Neural progenitor cell (in vitro differentiated cells): Measurements from ENCODE around the gene ALS2CL. TPM values are rescaled to one million over a fixed set of nuclear protein-coding genes. Genes with fewer than 3 reads are reported as not detected.

ENCODE experiments used
- DNase-seq: peaks from one replicate; pipeline ENCODE4 v3.0.0-alpha.2; 2016; ENCODE audit warnings: low spot score
- H2AFZ ChIP-seq: fragments of 200-600 bp; sonication (generic); replicated peaks from 2 replicates; pipeline ENCODE4 v1.6.1; 2016; ENCODE audit warnings: antibody characterized with exemption
- H3F3A ChIP-seq: fragments of 200-600 bp; sonication (generic); 2 replicates; pipeline ENCODE4 v1.6.1; 2016; ENCODE audit warnings: antibody characterized with exemption, low read depth
- H3K27ac ChIP-seq: fragments of 200-600 bp; sonication (generic); 2 replicates; pipeline ENCODE4 v1.5.1; 2016; ENCODE audit warnings: mild to moderate bottlenecking
- H3K27me3 ChIP-seq: fragments of 200-600 bp; sonication (generic); 2 replicates; pipeline ENCODE4 v1.6.1; 2016; ENCODE audit warnings: mild to moderate bottlenecking, moderate library complexity
- H3K36me3 ChIP-seq: fragments of 200-600 bp; sonication (generic); 2 replicates; pipeline ENCODE4 v1.5.1; 2016
- H3K4me1 ChIP-seq: fragments of 200-600 bp; sonication (generic); 2 replicates; pipeline ENCODE4 v1.6.1; 2016; ENCODE audit warnings: mixed run types
- H3K4me2 ChIP-seq: fragments of 200-600 bp; sonication (generic); 2 replicates; pipeline ENCODE4 v1.6.1; 2016
- H3K4me3 ChIP-seq: fragments of 200-600 bp; sonication (generic); 2 replicates; pipeline ENCODE4 v1.5.1; 2016
- H3K79me2 ChIP-seq: fragments of 200-600 bp; sonication (generic); 2 replicates; pipeline ENCODE4 v1.6.1; 2016; ENCODE audit warnings: low read depth
- H3K9ac ChIP-seq: fragments of 200-600 bp; sonication (generic); 2 replicates; pipeline ENCODE4 v1.6.1; 2016
- H3K9me3 ChIP-seq: fragments of 200-600 bp; sonication (generic); 2 replicates; pipeline ENCODE4 v1.5.1; 2016; ENCODE audit warnings: low read depth
- H4K20me1 ChIP-seq: fragments of 200-600 bp; sonication (generic); 2 replicates; pipeline ENCODE4 v1.6.1; 2016; ENCODE audit warnings: low read depth
- H3K27ac Mint-ChIP-seq: 3 replicates; pipeline ENCODE4 v1.8.0; 2021; ENCODE audit warnings: mixed read lengths
- H3K27me3 Mint-ChIP-seq: 2 replicates; pipeline ENCODE4 v1.8.0; 2022; ENCODE audit warnings: low read depth, mild to moderate bottlenecking, inconsistent platforms, moderate library complexity, mixed read lengths; ENCODE audit not compliant: insufficient read depth
- H3K36me3 Mint-ChIP-seq: 3 replicates; pipeline ENCODE4 v1.8.0; 2021; ENCODE audit warnings: mixed read lengths
- H3K4me1 Mint-ChIP-seq: 3 replicates; pipeline ENCODE4 v1.8.0; 2021; ENCODE audit warnings: mixed read lengths
- H3K4me3 Mint-ChIP-seq: 3 replicates; pipeline ENCODE4 v1.8.0; 2021; ENCODE audit warnings: mild to moderate bottlenecking, moderate library complexity, mixed read lengths
- H3K9me3 Mint-ChIP-seq: 3 replicates; pipeline ENCODE4 v1.8.0; 2020; ENCODE audit warnings: mixed read lengths
- EZH2 ChIP-seq: fragments of 200-600 bp; sonication (generic); IDR thresholded peaks from 2 replicates; pipeline ENCODE4 v1.6.1; 2017; ENCODE audit warnings: antibody characterized with exemption, mild to moderate bottlenecking, moderate library complexity
- EZH2phosphoT487 ChIP-seq: fragments of 200-600 bp; sonication (generic); IDR thresholded peaks from 2 replicates; pipeline ENCODE4 v1.6.1; 2017; ENCODE audit warnings: antibody characterized with exemption
- total RNA-seq: library from RNA; depleted of rRNA; stranded (reverse); fragments of >200 nt; gene quantifications from 2 replicates; pipeline ENCODE4 v1.2.3, GENCODE V29; 2015; ENCODE audit warnings: low replicate concordance
- TF ChIP-seq, protein P1 (sequence below): fragments of 200-600 bp; sonication (generic); IDR thresholded peaks from 2 replicates; pipeline ENCODE4 v1.5.1; 2017; ENCODE audit warnings: antibody characterized with exemption, mild to moderate bottlenecking

ALS2CL gene
- total RNA-seq, 1 donor from 2014 or later = 1.3 TPM

DNA sequence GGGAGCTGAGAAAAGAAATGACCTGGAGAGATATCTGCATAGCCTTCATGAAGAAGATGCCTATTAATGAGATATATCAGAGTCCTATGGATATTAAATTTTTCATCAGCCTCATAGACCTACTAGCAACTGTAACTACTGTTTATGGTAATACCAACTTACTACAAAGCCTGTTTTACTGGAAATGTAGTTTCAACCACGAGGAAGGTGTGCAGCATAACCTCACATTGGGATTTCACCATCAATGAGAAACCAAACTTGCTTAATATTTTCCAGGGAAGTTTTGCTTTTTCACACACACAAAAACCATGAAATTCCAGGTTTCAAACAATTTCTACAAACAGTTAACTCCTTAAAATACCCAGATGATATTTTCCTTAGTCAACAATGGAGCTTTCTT, 49.8 kb downstream of the ALS2CL start:
- Mint-ChIP-seq H3K4me1 (no peaks in the 10 kb centered on the region), H3K27ac (no peak overlapping the region), H3K4me3 (no peak overlapping the region), H3K27me3 (peaks cover 2% of the 10 kb centered on the region), H3K9me3 (peaks cover 17% of the 10 kb centered on the region), H3K36me3 (no peaks in the 10 kb centered on the region)
- Histone ChIP-seq H3K4me2 (no peak overlapping the region), H3K4me3 (no peak overlapping the region), H3K4me1 (no peaks in the 10 kb centered on the region), H3K9ac (no peak overlapping the region), H4K20me1 (no peaks in the 10 kb centered on the region), H3K27ac (no peak overlapping the region), H3K79me2 (no peaks in the 10 kb centered on the region), H3K9me3 (no peaks in the 10 kb centered on the region), H3K27me3 (no peaks in the 10 kb centered on the region), H2AFZ (no peak overlapping the region), H3F3A (no peaks in the 10 kb centered on the region), H3K36me3 (no peaks in the 10 kb centered on the region)
- no peak for DNase-seq
- TF ChIP-seq EZH2phosphoT487 (no peak), EZH2 (no peak)
- TF ChIP-seq, protein P1, sequence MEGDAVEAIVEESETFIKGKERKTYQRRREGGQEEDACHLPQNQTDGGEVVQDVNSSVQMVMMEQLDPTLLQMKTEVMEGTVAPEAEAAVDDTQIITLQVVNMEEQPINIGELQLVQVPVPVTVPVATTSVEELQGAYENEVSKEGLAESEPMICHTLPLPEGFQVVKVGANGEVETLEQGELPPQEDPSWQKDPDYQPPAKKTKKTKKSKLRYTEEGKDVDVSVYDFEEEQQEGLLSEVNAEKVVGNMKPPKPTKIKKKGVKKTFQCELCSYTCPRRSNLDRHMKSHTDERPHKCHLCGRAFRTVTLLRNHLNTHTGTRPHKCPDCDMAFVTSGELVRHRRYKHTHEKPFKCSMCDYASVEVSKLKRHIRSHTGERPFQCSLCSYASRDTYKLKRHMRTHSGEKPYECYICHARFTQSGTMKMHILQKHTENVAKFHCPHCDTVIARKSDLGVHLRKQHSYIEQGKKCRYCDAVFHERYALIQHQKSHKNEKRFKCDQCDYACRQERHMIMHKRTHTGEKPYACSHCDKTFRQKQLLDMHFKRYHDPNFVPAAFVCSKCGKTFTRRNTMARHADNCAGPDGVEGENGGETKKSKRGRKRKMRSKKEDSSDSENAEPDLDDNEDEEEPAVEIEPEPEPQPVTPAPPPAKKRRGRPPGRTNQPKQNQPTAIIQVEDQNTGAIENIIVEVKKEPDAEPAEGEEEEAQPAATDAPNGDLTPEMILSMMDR = no peak

DNA sequence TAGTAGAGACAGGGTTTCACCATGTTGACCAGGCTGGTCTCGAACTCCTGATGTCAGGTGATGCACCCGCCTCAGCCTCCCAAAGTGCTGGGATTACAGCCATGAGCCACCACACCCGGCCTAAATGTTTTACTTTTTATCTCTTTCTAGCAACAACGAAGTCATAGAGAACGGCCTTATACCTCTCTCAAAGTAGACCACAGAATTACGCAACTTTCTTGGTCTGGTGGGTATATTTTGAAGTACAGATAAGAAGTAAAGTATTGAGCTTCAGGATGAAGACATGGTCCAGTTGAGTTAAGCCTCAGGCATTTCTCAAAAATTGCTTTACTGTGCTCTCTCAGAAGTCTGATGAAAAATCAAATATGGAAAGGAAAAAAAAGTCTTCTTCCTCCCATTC, 50.5 kb downstream of the ALS2CL start:
- Mint-ChIP-seq H3K9me3 (peaks cover 12% of the 10 kb centered on the region), H3K4me3 (no peak overlapping the region), H3K36me3 (no peaks in the 10 kb centered on the region), H3K27me3 (peaks cover 2% of the 10 kb centered on the region), H3K4me1 (no peaks in the 10 kb centered on the region), H3K27ac (no peak overlapping the region)
- Histone ChIP-seq H3K36me3 (no peaks in the 10 kb centered on the region), H3F3A (no peaks in the 10 kb centered on the region), H3K9me3 (no peaks in the 10 kb centered on the region), H3K9ac (no peak overlapping the region), H4K20me1 (no peaks in the 10 kb centered on the region), H3K4me2 (no peak overlapping the region), H3K27ac (no peak overlapping the region), H3K4me3 (no peak overlapping the region), H2AFZ (no peak overlapping the region), H3K79me2 (no peaks in the 10 kb centered on the region), H3K4me1 (no peaks in the 10 kb centered on the region), H3K27me3 (no peaks in the 10 kb centered on the region)
- TF ChIP-seq, protein P1 = no peak
- TF ChIP-seq EZH2phosphoT487 (no peak), EZH2 (no peak)
- no peak for DNase-seq

- Mint-ChIP-seq H3K4me1 (no peaks in the 10 kb centered on the region), H3K27me3 (peaks cover 2% of the 10 kb centered on the region), H3K4me3 (no peak overlapping the region), H3K9me3 (peaks cover 12% of the 10 kb centered on the region), H3K36me3 (no peaks in the 10 kb centered on the region), H3K27ac (no peak overlapping the region)
- Histone ChIP-seq H3K79me2 (no peaks in the 10 kb centered on the region), H3K4me3 (no peak overlapping the region), H3K27ac (no peak overlapping the region), H3K27me3 (no peaks in the 10 kb centered on the region), H4K20me1 (no peaks in the 10 kb centered on the region), H3F3A (no peaks in the 10 kb centered on the region), H3K4me2 (no peak overlapping the region), H3K9ac (no peak overlapping the region), H3K4me1 (no peaks in the 10 kb centered on the region), H3K36me3 (no peaks in the 10 kb centered on the region), H2AFZ (no peak overlapping the region), H3K9me3 (no peaks in the 10 kb centered on the region)
- DNase-seq = no peak
- no peak for TF ChIP-seq EZH2
- no peak for TF ChIP-seq EZH2phosphoT487
- TF ChIP-seq, protein P1 = no peak
Measured at GRCh38 chr3:46640927-46641326, 52.6 kb downstream of the ALS2CL start.

DNA sequence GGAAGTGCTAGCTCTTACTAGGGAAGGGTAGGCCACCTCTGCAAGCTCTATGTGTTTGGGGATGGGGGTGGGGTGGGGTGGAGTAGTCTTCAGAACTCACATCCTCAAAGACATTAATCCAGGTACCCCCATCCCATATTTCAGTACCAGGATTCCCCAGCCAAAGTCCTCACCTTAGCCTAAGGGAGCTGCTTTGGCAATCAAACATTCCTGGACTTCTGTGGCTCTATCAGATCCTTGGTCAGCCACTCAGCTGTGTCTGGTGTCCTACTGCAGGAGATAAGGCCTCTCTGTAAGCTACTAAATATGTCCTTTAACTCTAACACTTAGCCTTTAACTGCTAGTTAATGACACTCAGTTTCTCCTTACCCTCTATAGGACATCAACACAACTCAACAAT, 54.3 kb downstream of the ALS2CL start:
- TF ChIP-seq, protein P1 = no peak
- TF ChIP-seq EZH2 = no peak
- TF ChIP-seq EZH2phosphoT487 = no peak
- Mint-ChIP-seq H3K9me3 (peaks cover 12% of the 10 kb centered on the region), H3K36me3 (no peaks in the 10 kb centered on the region), H3K27ac (no peak overlapping the region), H3K27me3 (peaks cover 2% of the 10 kb centered on the region), H3K4me1 (peaks cover 6% of the 10 kb centered on the region), H3K4me3 (no peak overlapping the region)
- H3K4me3 ChIP-seq = no peak overlapping the region
- no peak overlapping the region for H3K4me2 ChIP-seq
- no peaks in the 10 kb centered on the region for H3F3A ChIP-seq
- no peaks in the 10 kb centered on the region for H3K4me1 ChIP-seq
- DNase-seq = no peak
- no peak overlapping the region for H2AFZ ChIP-seq
- H3K9ac ChIP-seq = no peak overlapping the region
- H3K27ac ChIP-seq = no peak overlapping the region
- no peaks in the 10 kb centered on the region for H3K27me3 ChIP-seq
- no peaks in the 10 kb centered on the region for H3K79me2 ChIP-seq
- H3K9me3 ChIP-seq = no peaks in the 10 kb centered on the region
- no peaks in the 10 kb centered on the region for H3K36me3 ChIP-seq
- H4K20me1 ChIP-seq = no peaks in the 10 kb centered on the region
